ENCODE results near the gene CNTN1. TPM values are rescaled to one million over a fixed set of nuclear protein-coding genes. Genes with fewer than 3 reads are reported as not detected.

Gene CNTN1
- total and polyA plus RNA-seq, 2 of the 13 experiments (the other 11 are each of a cell fraction or from before 2014, with no cell fraction given): 0.01 to 0.07 TPM

DNA sequence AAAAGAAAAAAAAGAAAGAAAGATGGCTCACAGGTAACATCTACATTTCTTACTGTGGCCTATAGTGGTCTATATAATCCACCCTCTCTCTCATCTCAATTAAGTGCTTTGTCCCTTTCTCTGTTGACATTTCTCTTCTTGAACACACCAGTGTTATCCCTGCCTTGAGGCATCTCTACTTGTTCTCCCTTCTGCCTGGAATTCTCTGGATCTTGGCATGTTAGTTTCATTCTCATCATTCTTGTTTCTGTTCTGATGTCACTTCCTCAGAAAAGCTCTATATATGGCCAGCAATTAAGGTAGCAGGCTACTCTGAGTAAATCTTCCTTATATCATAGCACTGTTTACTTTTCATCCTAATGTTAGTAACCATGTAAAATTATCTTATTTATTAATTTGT is 340.1 kb downstream of the CNTN1 start:
- Histone ChIP-seq H3K36me3 (replicated peaks in 1 of 2; ENCODE audit: control insufficient read depth in 1 of 2, insufficient read depth in 2 of 2, low read length in 2 of 2) (no peaks in the 10 kb centered on the region), H3K4me2 (ENCODE audit: low read depth, low read length) (no peak overlapping the region), H3K27ac (ENCODE audit: extremely low read length, insufficient read depth, low read length) (no peak overlapping the region), H2AFZ (ENCODE audit: low read length) (no peak overlapping the region), H3K4me3 (replicated peaks in 1 of 3; ENCODE audit: insufficient read depth in 1 of 3, low read depth in 2 of 3, low read length in 3 of 3) (no peak overlapping the region), H3K9me3 (ENCODE audit: low read length) (no peaks in the 10 kb centered on the region), H3K27me3 (ENCODE audit: control insufficient read depth in 1 of 2, insufficient read depth in 2 of 2, low read length in 2 of 2) (no peaks in the 10 kb centered on the region), H3K9ac (ENCODE audit: insufficient read depth, low read depth, low read length) (no peak overlapping the region), H3K4me1 (ENCODE audit: insufficient read depth, low read length) (no peaks in the 10 kb centered on the region), H4K20me1 (ENCODE audit: insufficient read depth, low read length) (no peaks in the 10 kb centered on the region), H3K79me2 (ENCODE audit: insufficient read depth, low read length) (no peaks in the 10 kb centered on the region)
- no peak for TF ChIP-seq ZMYM4 (CRISPR knock-in tag; IDR thresholded peaks at IDR 0.05)
- TF ChIP-seq PAX8 (CRISPR knock-in tag; IDR thresholded peaks at IDR 0.05; ENCODE audit: borderline replicate concordance): no peak
- no peak for TF ChIP-seq SPEN (CRISPR knock-in tag; IDR thresholded peaks at IDR 0.05; ENCODE audit: low read depth)
- no peak for TF ChIP-seq SIN3A (IDR thresholded peaks at IDR 0.05; ENCODE audit: borderline replicate concordance, low read depth, low read length)
- TF ChIP-seq, protein P1, sequence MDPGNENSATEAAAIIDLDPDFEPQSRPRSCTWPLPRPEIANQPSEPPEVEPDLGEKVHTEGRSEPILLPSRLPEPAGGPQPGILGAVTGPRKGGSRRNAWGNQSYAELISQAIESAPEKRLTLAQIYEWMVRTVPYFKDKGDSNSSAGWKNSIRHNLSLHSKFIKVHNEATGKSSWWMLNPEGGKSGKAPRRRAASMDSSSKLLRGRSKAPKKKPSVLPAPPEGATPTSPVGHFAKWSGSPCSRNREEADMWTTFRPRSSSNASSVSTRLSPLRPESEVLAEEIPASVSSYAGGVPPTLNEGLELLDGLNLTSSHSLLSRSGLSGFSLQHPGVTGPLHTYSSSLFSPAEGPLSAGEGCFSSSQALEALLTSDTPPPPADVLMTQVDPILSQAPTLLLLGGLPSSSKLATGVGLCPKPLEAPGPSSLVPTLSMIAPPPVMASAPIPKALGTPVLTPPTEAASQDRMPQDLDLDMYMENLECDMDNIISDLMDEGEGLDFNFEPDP (CRISPR knock-in tag; conservative IDR thresholded peaks at IDR 0.05): no peak
- TF ChIP-seq ZNF570 (CRISPR knock-in tag; IDR thresholded peaks at IDR 0.05; ENCODE audit: borderline replicate concordance): no peak
- TF ChIP-seq ZNF235 (CRISPR knock-in tag; IDR thresholded peaks at IDR 0.05; ENCODE audit: borderline replicate concordance): no peak
- TF ChIP-seq ZNF101 (CRISPR knock-in tag; IDR thresholded peaks at IDR 0.05; ENCODE audit: borderline replicate concordance, low read depth): no peak
- TF ChIP-seq SRSF1 (optimal IDR thresholded peaks at IDR 0.05; ENCODE audit: low read depth, low read length): no peak
- no peak for TF ChIP-seq ZC3H4 (CRISPR knock-in tag; IDR thresholded peaks at IDR 0.05; ENCODE audit: borderline replicate concordance)
- no peak for TF ChIP-seq ZNF441 (CRISPR knock-in tag; IDR thresholded peaks at IDR 0.05; ENCODE audit: borderline replicate concordance)
- TF ChIP-seq NFE2L2 (IDR thresholded peaks at IDR 0.05; ENCODE audit: low read length): no peak
- TF ChIP-seq ZNF496 (CRISPR knock-in tag; IDR thresholded peaks at IDR 0.05; ENCODE audit: insufficient replicate concordance): no peak
- TF ChIP-seq ZNF816 (CRISPR knock-in tag; IDR thresholded peaks at IDR 0.05; ENCODE audit: borderline replicate concordance): no peak
- TF ChIP-seq SIX1 (CRISPR knock-in tag; IDR thresholded peaks at IDR 0.05; ENCODE audit: borderline replicate concordance): no peak
- TF ChIP-seq DNMT1 (CRISPR knock-in tag; IDR thresholded peaks at IDR 0.05): no peak
- TF ChIP-seq, protein P2, sequence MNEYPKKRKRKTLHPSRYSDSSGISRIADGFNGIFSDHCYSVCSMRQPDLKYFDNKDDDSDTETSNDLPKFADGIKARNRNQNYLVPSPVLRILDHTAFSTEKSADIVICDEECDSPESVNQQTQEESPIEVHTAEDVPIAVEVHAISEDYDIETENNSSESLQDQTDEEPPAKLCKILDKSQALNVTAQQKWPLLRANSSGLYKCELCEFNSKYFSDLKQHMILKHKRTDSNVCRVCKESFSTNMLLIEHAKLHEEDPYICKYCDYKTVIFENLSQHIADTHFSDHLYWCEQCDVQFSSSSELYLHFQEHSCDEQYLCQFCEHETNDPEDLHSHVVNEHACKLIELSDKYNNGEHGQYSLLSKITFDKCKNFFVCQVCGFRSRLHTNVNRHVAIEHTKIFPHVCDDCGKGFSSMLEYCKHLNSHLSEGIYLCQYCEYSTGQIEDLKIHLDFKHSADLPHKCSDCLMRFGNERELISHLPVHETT (CRISPR knock-in tag; conservative IDR thresholded peaks at IDR 0.05): no peak
- TF ChIP-seq SOX6 (IDR thresholded peaks at IDR 0.05): no peak
- TF ChIP-seq SOX6 (CRISPR knock-in tag; IDR thresholded peaks at IDR 0.05): no peak
- no peak for TF ChIP-seq CBFB (CRISPR knock-in tag; IDR thresholded peaks at IDR 0.05)
- no peak for TF ChIP-seq PAF1 (CRISPR knock-in tag; IDR thresholded peaks at IDR 0.05)
- ATAC-seq (no peak), DNase-seq (ENCODE audit: low spot score) (no peak), FAIRE-seq (no peak)
- in situ Hi-C loops (cut with HindIII; ENCODE audit: extremely low pct_ligation_motif_present, low pct_unique_long_range_greater_than_20kb) (no loop called here), intact Hi-C loops (cut with micrococcal nuclease; ENCODE audit: unreplicated experiment) (no loop called here)
- POLR2A ChIA-PET: no interaction called here
- no TSS peak for BruUV-seq (replicated peaks)
- CTCF ChIA-PET (ENCODE audit: low intra/inter-chr PET ratio, low total read pairs): no interaction called here

All from HepG2 (cell line).